ENCODE data around the gene MAGOH. TPM values are rescaled to one million over a fixed set of nuclear protein-coding genes. Genes with fewer than 3 reads are reported as not detected.

Gene MAGOH
- polyA plus RNA-seq, 1 of the 3 experiments (the other 2 are of a cell fraction): 26.5 TPM

- Histone ChIP-seq H2AFZ (ENCODE audit: low read depth) (no peak overlapping the region), H4K20me1 (ENCODE audit: insufficient read depth) (no peaks in the 10 kb centered on the region), H3K4me1 (ENCODE audit: control insufficient read depth in 1 of 2, insufficient read depth in 2 of 2, low read depth in 1 of 2, low read length in 1 of 2) (peaks cover 0 to 10% of the 10 kb centered on the region in 2 experiments; a peak in 1 of 4 replicates), H3K9me3 (no peaks in the 10 kb centered on the region), H3K4me3 (ENCODE audit: low read depth in 2 of 2, low read length in 1 of 2) (no peak overlapping the region), H3K36me3 (replicated peaks in 1 of 2; ENCODE audit: control insufficient read depth in 1 of 2, insufficient read depth in 2 of 2, low read length in 1 of 2) (peaks cover 0 to 8% of the 10 kb centered on the region in 2 experiments), H3K27ac (ENCODE audit: low read depth in 2 of 2, low read length in 1 of 2) (no peak overlapping the region), H3K79me2 (ENCODE audit: insufficient read depth) (no peaks in the 10 kb centered on the region), H3K27me3 (ENCODE audit: insufficient read depth) (no peaks in the 10 kb centered on the region), H3F3A (replicated peaks; ENCODE audit: insufficient read depth) (no peaks in the 10 kb centered on the region), H3K9me2 (no peaks in the 10 kb centered on the region), H3K4me2 (no peak overlapping the region), H3K9ac (no peak overlapping the region)
- TF ChIP-seq GATA2 (CRISPR knock-in tag; IDR thresholded peaks at IDR 0.05) (no peak), EP300 (IDR thresholded peaks at IDR 0.05; ENCODE audit: borderline replicate concordance in 1 of 2, low read depth in 1 of 2, low read length in 1 of 2) (no peak), MXI1 (IDR thresholded peaks at IDR 0.05; ENCODE audit: low read depth, low read length) (no peak), ZBTB33 (IDR thresholded peaks at IDR 0.05; ENCODE audit: borderline replicate concordance, low read depth) (no peak)
- ChIA-PET POLR2A (no interaction called here), CTCF (interaction anchor here (0.9 to 13.5 kb wide), 3 partner anchors 9 to 127 kb away, joined by 3 to 410 read pairs (median 82); no protein-coding TSS in a partner anchor)
- 92% methylated on average over 8 of the region's 8 CpGs for WGBS (ENCODE audit: low lambda C conversion rate)
- no peak for DNase-seq
These were observed 42.2 kb upstream of the MAGOH start for GRCh38 chr1:53280496-53280895.

- Histone ChIP-seq H3K4me3 (ENCODE audit: low read depth in 2 of 2, low read length in 1 of 2) (no peak overlapping the region), H4K20me1 (ENCODE audit: insufficient read depth) (no peaks in the 10 kb centered on the region), H3K9me3 (no peaks in the 10 kb centered on the region), H2AFZ (ENCODE audit: low read depth) (no peak overlapping the region), H3K79me2 (ENCODE audit: insufficient read depth) (no peaks in the 10 kb centered on the region), H3K4me1 (ENCODE audit: control insufficient read depth in 1 of 2, insufficient read depth in 2 of 2, low read depth in 1 of 2, low read length in 1 of 2) (peaks cover 0 to 10% of the 10 kb centered on the region in 2 experiments; a peak in 1 of 4 replicates), H3F3A (replicated peaks; ENCODE audit: insufficient read depth) (no peaks in the 10 kb centered on the region), H3K9ac (no peak overlapping the region), H3K27ac (ENCODE audit: low read depth in 2 of 2, low read length in 1 of 2) (no peak overlapping the region; a peak in 1 of 4 replicates), H3K36me3 (replicated peaks in 1 of 2; ENCODE audit: control insufficient read depth in 1 of 2, insufficient read depth in 2 of 2, low read length in 1 of 2) (peaks cover 0 to 3% of the 10 kb centered on the region in 2 experiments), H3K9me2 (no peaks in the 10 kb centered on the region), H3K27me3 (ENCODE audit: insufficient read depth) (no peaks in the 10 kb centered on the region), H3K4me2 (no peak overlapping the region)
- CTCF ChIA-PET: interaction anchor here (0.9 to 13.5 kb wide), 15 partner anchors 10 to 474 kb away, joined by 4 to 410 read pairs (median 14); no protein-coding TSS in a partner anchor
- 83% methylated on average over 10 of the region's 14 CpGs for WGBS (ENCODE audit: low lambda C conversion rate)
- TF ChIP-seq, protein P1, sequence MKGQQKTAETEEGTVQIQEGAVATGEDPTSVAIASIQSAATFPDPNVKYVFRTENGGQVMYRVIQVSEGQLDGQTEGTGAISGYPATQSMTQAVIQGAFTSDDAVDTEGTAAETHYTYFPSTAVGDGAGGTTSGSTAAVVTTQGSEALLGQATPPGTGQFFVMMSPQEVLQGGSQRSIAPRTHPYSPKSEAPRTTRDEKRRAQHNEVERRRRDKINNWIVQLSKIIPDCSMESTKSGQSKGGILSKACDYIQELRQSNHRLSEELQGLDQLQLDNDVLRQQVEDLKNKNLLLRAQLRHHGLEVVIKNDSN (IDR thresholded peaks at IDR 0.05; ENCODE audit: borderline replicate concordance, low read depth): no peak
- no peak for TF ChIP-seq SIN3A (IDR thresholded peaks at IDR 0.05; ENCODE audit: borderline replicate concordance, low read depth, low read length)
- no peak for DNase-seq
- POLR2A ChIA-PET: interaction anchor here (0.6 to 2.5 kb wide), 2 partner anchors 37 to 113 kb away, joined by 3 to 13 read pairs; no protein-coding TSS in a partner anchor
These were observed 41.2 kb upstream of the MAGOH start for GRCh38 chr1:53279296-53280200.
